SK-N-MC (cell line): Measurements from ENCODE around the gene AGRP.

ENCODE experiments used
- EZH2 ChIP-seq: fragments of 200-600 bp; sonication (generic); IDR thresholded peaks from one replicate; pipeline ENCODE4 v1.6.1; 2017; ENCODE audit warnings: antibody characterized with exemption
- POLR2AphosphoS5 ChIP-seq: IDR thresholded peaks from 2 replicates; pipeline ENCODE4 v1.6.1; 2012; ENCODE audit warnings: mild to moderate bottlenecking, low read depth, low read length, borderline replicate concordance

DNA sequence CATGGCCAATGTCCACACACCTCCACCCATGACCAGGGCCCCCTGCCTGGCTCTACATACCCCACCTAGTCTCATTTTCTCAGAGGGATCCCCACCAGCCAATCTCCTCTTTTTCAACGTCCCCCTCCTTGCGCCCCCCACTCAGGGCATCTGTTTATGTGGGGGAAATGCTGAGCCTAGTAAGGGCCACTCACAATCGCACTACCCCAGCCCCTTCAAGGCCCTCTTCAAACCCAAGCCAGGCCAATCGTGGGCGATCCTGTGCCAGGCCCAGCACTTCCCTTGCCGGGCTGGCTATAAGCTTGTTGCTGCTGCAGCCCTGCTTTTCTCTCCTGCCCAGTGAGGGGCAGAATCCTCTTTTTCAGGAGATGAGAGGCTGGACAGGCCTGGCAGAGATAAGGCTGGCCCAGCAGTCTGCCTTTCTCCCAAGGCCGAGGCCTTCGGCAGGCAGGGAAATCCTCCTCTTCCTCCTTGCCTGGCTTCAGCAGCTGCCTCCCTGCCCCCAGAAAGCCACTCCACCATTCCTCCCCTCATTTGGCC, 36.3 kb downstream of the AGRP start:
- no peak for TF ChIP-seq POLR2AphosphoS5
- no peak for TF ChIP-seq EZH2
